Measurements from ENCODE around the gene SPEF2.

The SPEF2 gene

DNA sequence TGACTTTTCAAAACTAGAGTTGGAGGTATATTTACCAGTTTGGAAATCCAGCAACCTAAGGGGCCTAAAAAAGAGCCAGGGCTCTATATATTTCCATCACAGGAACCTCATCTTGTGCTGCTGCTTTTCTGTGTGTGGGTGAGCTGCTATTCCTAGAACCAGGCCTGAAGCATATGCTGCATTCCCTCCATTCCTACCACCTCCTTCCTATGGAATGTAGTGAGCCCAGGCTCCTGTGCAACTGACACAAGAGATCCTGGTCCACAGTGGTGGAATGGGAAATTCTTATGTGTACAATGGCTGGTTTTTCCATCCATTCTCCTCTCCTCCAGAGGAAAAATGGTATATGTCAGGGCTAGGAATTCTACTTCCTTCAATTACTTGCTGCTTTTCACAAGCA is 39.1 kb downstream of the SPEF2 start:
- TF ChIP-seq SPI1 (IDR thresholded peaks at IDR 0.05; ENCODE audit: borderline replicate concordance, low read depth) (no peak), REST (IDR thresholded peaks at IDR 0.05; ENCODE audit: insufficient replicate concordance, low read depth) (no peak), POLR2AphosphoS5 (IDR thresholded peaks at IDR 0.05; ENCODE audit: low read depth) (no peak), GABPA (IDR thresholded peaks at IDR 0.05; ENCODE audit: low read depth) (no peak), CTCF (IDR thresholded peaks at IDR 0.05; ENCODE audit: insufficient read depth, low read length) (no peak)

GRCh38 chr5:35657877-35658276 is 40.2 kb downstream of the SPEF2 start:
- no peak overlapping the region for H3K27ac ChIP-seq (replicated peaks)
- no peaks in the 10 kb centered on the region for H3K27me3 ChIP-seq (ENCODE audit: insufficient read depth, poor library complexity, severe bottlenecking)
- no peak for TF ChIP-seq SPI1 (IDR thresholded peaks at IDR 0.05; ENCODE audit: borderline replicate concordance, low read depth)
- TF ChIP-seq POLR2AphosphoS5 (IDR thresholded peaks at IDR 0.05; ENCODE audit: low read depth): no peak
- no peak for TF ChIP-seq REST (IDR thresholded peaks at IDR 0.05; ENCODE audit: insufficient replicate concordance, low read depth)
- TF ChIP-seq GABPA (IDR thresholded peaks at IDR 0.05; ENCODE audit: low read depth): no peak
- no peak for TF ChIP-seq CTCF (IDR thresholded peaks at IDR 0.05; ENCODE audit: insufficient read depth, low read length)
- H3K4me3 ChIP-seq (replicated peaks; ENCODE audit: insufficient read depth, low read length): no peak overlapping the region
- DNase-seq (ENCODE audit: low read depth in 1 of 2, low spot score in 1 of 2): no peak

More for the DNA sequence above, 39.1 kb downstream of the SPEF2 start:
- H3K4me3 ChIP-seq (replicated peaks; ENCODE audit: insufficient read depth, low read length): no peak overlapping the region
- no peak for DNase-seq (ENCODE audit: low read depth in 1 of 2, low spot score in 1 of 2)
- H3K27ac ChIP-seq (replicated peaks): no peak overlapping the region
- H3K27me3 ChIP-seq (ENCODE audit: insufficient read depth, poor library complexity, severe bottlenecking): no peaks in the 10 kb centered on the region

DNA sequence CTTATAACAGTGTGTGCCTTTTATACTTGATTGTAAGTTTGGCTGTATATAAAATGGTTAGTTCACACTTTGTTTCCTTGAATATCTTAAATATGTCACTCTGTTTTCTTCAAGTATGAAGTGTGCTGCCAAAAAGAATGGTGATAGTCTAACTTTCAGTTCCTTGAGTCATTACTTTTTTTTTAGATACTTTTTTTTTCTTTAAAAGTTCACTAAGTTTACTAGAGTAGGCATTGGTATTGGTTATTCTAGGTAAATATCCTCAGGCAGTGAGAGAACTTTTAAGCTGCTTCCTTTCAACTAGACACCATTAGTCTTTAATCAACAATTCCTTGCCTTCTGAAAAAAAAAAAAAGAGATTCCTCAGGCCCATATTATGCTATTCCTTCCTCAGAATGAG is 41.9 kb downstream of the SPEF2 start:
- no peak for DNase-seq (ENCODE audit: low read depth in 1 of 2, low spot score in 1 of 2)
- H3K27me3 ChIP-seq (ENCODE audit: insufficient read depth, poor library complexity, severe bottlenecking): no peaks in the 10 kb centered on the region
- no peak for TF ChIP-seq REST (IDR thresholded peaks at IDR 0.05; ENCODE audit: insufficient replicate concordance, low read depth)
- H3K4me3 ChIP-seq (replicated peaks; ENCODE audit: insufficient read depth, low read length): no peak overlapping the region
- H3K27ac ChIP-seq (replicated peaks): no peak overlapping the region

GRCh38 chr5:35660451-35660850 is 42.8 kb downstream of the SPEF2 start:
- DNase-seq (ENCODE audit: low read depth in 1 of 2, low spot score in 1 of 2): no peak
- H3K4me3 ChIP-seq (replicated peaks; ENCODE audit: insufficient read depth, low read length): no peak overlapping the region
- no peak for TF ChIP-seq CTCF (IDR thresholded peaks at IDR 0.05; ENCODE audit: insufficient read depth, low read length)
- no peak for TF ChIP-seq POLR2AphosphoS5 (IDR thresholded peaks at IDR 0.05; ENCODE audit: low read depth)
- no peak for TF ChIP-seq REST (IDR thresholded peaks at IDR 0.05; ENCODE audit: insufficient replicate concordance, low read depth)
- TF ChIP-seq SPI1 (IDR thresholded peaks at IDR 0.05; ENCODE audit: borderline replicate concordance, low read depth): no peak
- TF ChIP-seq GABPA (IDR thresholded peaks at IDR 0.05; ENCODE audit: low read depth): no peak
- no peak overlapping the region for H3K27ac ChIP-seq (replicated peaks)
- no peaks in the 10 kb centered on the region for H3K27me3 ChIP-seq (ENCODE audit: insufficient read depth, poor library complexity, severe bottlenecking)

Measured in HL-60 (cell line).